ENCODE data around the gene ZPR1. TPM values are rescaled to one million over a fixed set of nuclear protein-coding genes. Genes with fewer than 3 reads are reported as not detected.

The ZPR1 gene
- total RNA-seq, 1 donor from 2014 or later = 35.4 TPM

GRCh38 chr11:116777056-116777455, 10.8 kb downstream of the ZPR1 start:
- intact Hi-C loops (cut with DNase I) = no loop called here
- no peaks in the 10 kb centered on the region for H3K27me3 ChIP-seq (ENCODE audit: low read depth)
- no peaks in the 10 kb centered on the region for H3K9me3 ChIP-seq
- H3K27ac ChIP-seq = no peak overlapping the region
- peaks cover 62% of the 10 kb centered on the region for H3K36me3 ChIP-seq
- H3K4me1 ChIP-seq = peaks cover 8% of the 10 kb centered on the region
- H3K4me3 ChIP-seq = no peak overlapping the region
- no peak for ATAC-seq
- DNase-seq = no peak
- TF ChIP-seq CTCF (IDR thresholded peaks at IDR 0.05) = no peak

DNA sequence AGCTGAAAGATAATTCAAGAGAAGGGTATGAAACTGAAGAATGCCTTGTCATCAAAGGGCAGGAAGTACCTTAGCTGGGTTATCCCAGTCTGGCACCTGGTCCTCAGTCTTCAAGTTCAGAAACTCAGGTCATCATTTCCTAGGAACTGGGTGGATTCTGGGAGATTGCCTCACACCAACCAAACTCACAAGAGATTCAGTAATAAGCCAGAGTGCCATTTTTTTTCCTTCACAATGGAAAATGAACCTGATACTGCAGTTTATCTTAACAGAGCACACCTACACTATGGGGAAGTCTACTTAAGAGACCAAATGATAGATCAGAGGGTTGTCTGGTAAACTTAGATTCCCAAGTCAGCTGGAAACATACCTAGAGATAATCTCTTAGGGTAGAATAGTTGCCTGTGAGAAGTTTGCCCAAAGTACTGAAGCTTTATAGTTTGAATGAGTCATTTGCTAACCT, 11.3 kb downstream of the ZPR1 start:
- no peaks in the 10 kb centered on the region for H3K9me3 ChIP-seq

DNA sequence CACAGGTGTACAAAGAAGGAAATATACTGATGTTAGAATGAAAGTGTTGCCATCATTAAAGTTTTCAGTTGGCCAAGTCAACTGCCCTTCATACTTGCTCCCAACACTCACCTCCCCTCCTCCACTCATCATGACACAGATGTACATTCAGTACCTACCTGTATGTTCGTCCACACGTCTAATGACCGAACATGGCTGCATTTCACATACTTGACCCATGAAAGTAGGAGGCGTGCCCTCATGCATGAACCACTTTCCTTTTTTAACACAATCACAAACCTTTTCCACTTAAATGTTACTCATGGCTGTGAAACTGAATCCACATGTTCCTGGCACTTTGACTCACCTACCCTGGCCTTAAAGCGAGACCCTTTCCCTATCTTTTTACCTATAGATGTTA, 11.8 kb downstream of the ZPR1 start:
- Histone ChIP-seq H3K27me3 (ENCODE audit: low read depth) (no peaks in the 10 kb centered on the region), H3K4me3 (no peak overlapping the region), H3K9me3 (no peaks in the 10 kb centered on the region), H3K36me3 (peaks cover 51% of the 10 kb centered on the region), H3K4me1 (peaks cover 19% of the 10 kb centered on the region), H3K27ac (no peak overlapping the region)
- no peak for TF ChIP-seq CTCF (IDR thresholded peaks at IDR 0.05)
- DNase-seq (no peak), ATAC-seq (no peak)
- intact Hi-C loops (cut with DNase I) = no loop called here

More for the DNA sequence above, 11.3 kb downstream of the ZPR1 start:
- Histone ChIP-seq H3K36me3 (peaks cover 57% of the 10 kb centered on the region), H3K4me3 (no peak overlapping the region), H3K4me1 (peaks cover 13% of the 10 kb centered on the region), H3K27ac (no peak overlapping the region), H3K27me3 (ENCODE audit: low read depth) (no peaks in the 10 kb centered on the region)
- TF ChIP-seq CTCF (IDR thresholded peaks at IDR 0.05) = no peak
- intact Hi-C loops (cut with DNase I) = no loop called here
- no peak for DNase-seq
- no peak for ATAC-seq

DNA sequence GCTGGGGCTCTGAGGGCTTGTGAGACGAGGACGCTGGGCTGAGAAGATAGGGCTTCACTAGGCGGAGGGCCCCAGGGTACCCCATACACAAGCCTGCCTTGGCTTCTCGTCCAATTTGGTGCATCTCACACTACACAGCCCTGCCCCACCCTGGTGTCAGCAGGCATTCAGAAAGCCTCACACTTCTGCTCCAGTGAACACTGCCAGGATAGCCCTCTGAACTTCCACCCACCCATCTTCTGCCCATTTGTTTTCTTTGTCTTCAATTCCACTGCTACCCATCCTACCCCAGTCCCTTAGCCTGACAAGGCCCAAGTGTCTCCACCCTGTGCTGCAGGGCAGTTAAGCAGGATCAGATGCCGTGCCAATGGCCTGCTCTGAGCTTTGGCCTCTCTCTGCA, 13.2 kb downstream of the ZPR1 start:
- DNase-seq = no peak
- ATAC-seq = no peak

DNA sequence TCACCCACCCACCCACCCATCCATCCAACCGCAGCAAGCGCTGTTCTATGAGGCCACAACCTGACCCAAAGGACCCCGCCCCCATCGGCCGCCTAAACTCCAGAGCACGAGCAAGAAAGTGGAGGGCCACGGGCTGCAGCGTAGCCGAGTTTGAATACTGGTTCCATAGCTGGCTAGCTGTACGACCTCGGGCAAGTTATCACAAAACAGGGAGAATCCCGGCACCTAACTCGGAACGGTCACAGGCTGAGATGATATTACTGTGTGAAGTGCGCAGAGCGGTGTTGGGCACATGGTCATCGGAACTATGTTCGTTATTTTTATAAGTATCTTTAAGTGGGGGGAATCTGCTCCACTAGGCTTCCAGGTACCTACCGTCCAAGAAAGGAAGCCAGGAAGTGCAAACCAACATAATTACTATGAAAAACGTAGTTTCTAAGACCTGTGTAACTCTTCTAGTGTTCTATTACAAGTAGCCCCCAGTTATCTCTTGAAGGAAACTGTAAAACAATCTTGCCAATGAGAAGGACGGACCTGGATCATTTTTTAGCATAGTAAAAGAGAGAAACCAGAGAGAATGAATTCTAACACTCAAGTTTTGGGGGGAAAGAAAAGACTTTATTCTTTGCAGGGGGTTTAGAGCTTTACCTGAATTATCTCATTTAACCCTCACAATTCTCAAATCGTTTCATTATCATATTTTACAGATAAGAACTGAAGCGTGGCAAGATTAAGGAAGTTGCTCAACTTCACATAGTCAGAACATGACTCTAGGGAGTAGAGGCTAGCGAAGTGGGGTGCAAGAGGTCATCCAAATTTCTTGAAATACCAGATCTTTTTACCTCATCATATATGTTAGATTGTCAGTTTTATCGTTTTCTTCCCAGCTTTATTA, 14.4 kb downstream of the ZPR1 start:
- H3K27me3 ChIP-seq (ENCODE audit: low read depth) = no peaks in the 10 kb centered on the region
- H3K4me3 ChIP-seq = peak overlapping the region; percentile 76
- intact Hi-C loops (cut with DNase I) = no loop called here
- H3K27ac ChIP-seq = peak overlapping the region; percentile 93
- peaks cover 41% of the 10 kb centered on the region for H3K36me3 ChIP-seq
- no peak for TF ChIP-seq CTCF (IDR thresholded peaks at IDR 0.05)
- no peak for DNase-seq
- ATAC-seq = peak; percentile 62 to 78
- H3K4me1 ChIP-seq = peaks cover 24% of the 10 kb centered on the region
- no peaks in the 10 kb centered on the region for H3K9me3 ChIP-seq

More for the DNA sequence above, 13.2 kb downstream of the ZPR1 start:
- peaks cover 41% of the 10 kb centered on the region for H3K36me3 ChIP-seq
- H3K4me3 ChIP-seq = no peak overlapping the region
- no peak for TF ChIP-seq CTCF (IDR thresholded peaks at IDR 0.05)
- peaks cover 24% of the 10 kb centered on the region for H3K4me1 ChIP-seq
- intact Hi-C loops (cut with DNase I) = no loop called here
- H3K27ac ChIP-seq = no peak overlapping the region
- H3K9me3 ChIP-seq = no peaks in the 10 kb centered on the region
- no peaks in the 10 kb centered on the region for H3K27me3 ChIP-seq (ENCODE audit: low read depth)
